ENCODE measurements around the gene HNRNPH1.

The HNRNPH1 gene

GRCh38 chr5:179623906-179624741 is 653 bp upstream of the HNRNPH1 start:
- no peak for DNase-seq (ENCODE audit: low read depth)

GRCh38 chr5:179621551-179622214 is 1.8 kb downstream of the HNRNPH1 start:
- DNase-seq (ENCODE audit: low read depth) = no peak

GRCh38 chr5:179620703-179621350 is 2.6 kb downstream of the HNRNPH1 start:
- DNase-seq (ENCODE audit: low read depth) = no peak

DNA sequence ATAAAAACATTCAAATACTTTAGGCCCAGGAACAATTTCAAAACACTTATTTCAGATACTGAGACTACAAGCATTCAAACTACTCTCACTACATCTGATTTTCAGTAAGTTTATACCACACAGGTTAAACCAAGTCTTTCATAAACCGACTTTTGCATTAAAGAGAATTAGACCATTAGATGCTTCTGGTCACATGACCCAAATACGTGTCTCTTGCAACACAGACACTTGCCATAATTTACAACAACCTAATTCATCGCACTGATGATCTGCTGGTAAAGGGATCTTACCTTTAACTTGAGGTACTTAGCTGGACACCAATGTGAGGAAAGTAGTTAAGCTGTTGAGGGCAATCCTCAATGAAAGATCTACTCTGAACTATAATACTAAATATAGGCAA is 3.2 kb downstream of the HNRNPH1 start:
- DNase-seq (ENCODE audit: low read depth) = no peak

DNA sequence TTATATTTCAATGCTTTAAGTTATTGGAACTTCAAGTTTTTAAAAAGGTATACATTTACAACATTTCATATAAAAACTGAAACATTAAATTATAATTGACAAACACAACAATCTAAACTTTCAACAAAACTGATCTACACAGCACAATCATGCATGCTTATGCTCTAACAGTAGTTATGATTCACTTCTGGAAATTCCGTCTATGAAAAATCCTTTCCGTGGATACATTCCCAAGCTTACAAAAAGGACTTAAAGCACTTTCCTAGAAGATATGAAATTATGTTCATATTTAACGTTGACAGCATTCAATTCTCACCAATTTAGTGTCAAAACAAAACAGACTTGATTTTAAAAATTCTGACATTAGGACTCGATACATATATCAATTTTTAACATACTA is 3.7 kb downstream of the HNRNPH1 start:
- DNase-seq (ENCODE audit: low read depth) = no peak

DNA sequence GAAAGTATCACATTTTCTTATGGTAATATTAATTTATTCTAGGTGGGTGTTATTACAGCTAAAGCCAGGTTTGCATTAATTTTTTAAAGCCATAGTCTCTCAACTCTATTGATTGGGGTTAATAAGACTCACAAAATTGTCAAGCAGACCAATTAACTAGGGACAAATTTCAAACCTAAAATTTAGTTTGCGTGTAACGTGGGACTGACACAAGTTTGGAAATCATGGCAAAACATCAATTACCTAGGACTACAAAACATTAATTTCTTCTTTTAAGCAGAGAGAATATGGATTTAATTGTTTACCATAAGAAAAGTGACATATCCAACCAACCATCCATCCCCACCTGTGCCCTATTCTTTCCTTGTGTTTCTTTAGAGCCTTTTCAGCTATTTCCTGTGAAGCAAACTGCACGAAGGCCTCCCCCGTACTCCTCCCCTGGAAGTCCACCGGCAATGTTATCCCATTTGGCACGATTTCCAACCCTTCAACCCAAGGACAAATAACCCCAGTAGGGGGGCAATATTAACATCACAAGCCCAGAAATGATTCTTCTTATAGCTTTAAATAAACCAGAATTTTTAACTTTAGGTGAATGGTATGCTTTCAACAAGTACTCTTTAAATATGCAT is 4.4 kb downstream of the HNRNPH1 start:
- no peak for DNase-seq (ENCODE audit: low read depth)

DNA sequence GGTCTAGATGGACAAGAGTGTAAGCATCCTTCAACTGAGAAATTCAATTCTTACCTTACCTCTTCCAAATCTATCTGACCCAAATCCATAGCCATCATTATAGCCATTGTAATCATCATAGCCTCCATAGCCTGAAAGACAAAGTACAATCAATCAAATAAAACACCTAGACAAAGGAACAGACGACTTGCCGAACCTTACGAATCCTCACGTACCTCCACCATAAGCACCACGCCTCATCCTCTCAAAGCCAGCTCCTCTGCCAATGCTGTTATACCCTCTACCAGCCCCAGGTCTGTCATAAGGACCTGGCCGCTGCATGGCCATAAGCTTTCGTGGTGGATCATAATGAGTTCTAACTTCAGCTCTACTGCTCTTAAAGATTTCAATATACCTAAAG is 5.5 kb downstream of the HNRNPH1 start:
- DNase-seq (ENCODE audit: low read depth) = no peak

- DNase-seq (ENCODE audit: low read depth) = no peak
Observed at GRCh38 chr5:179616002-179616594, 7.4 kb downstream of the HNRNPH1 start.

DNA sequence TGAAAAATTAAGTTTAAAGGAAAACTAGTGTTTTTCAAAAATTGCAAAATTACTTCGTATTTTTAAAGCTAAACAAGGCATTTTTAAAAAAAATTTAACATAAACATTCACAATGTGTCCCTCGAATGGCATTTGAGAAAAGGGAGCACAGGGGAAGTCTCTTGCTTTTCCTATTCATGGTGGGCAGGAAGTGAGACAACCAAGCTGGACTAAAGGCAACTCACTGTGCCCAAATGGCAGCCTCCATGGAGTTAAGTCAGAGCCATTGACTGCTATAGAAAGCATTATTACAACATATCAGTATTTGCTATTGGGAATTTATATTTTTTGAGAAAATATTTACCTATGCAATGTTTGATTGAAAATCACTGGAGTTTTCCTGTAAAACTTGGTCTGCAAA is 8.3 kb downstream of the HNRNPH1 start:
- no peak for DNase-seq (ENCODE audit: low read depth)

GRCh38 chr5:179614745-179615144 is 8.7 kb downstream of the HNRNPH1 start:
- DNase-seq (ENCODE audit: low read depth) = no peak

DNA sequence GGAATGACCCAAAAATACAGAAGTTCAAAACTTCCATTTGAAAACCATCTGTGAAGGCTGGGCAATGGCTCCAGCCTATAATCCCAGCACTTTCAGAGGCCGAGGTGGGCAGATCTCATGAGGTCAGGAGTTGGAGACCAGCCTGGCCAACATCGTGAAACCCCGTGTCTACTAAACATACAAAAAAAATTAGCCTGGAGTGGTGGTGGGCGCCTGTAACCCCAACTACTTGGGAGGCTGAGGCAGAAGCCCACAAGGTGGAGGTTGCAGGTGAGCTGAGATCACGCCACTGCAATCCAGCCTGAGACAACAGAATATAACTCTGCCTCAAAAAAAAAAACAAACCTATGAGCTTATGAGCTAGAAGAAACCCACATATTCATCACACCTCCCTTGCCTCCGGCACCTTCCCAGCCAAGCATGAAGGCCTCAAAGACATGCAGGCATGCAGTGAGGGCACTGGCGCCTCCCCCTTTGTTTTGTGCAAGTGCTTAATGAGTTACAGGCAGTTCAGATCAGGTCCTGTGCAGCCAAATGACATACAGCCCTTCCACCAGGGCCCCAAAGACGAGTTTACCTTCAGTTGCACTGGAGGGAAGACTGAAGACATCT is 9.9 kb downstream of the HNRNPH1 start:
- no peak for DNase-seq (ENCODE audit: low read depth)

- DNase-seq (ENCODE audit: low read depth) = no peak
Observed at GRCh38 chr5:179612577-179613459, 10.7 kb downstream of the HNRNPH1 start.

GRCh38 chr5:179610903-179611265 is 12.6 kb downstream of the HNRNPH1 start:
- no peak for DNase-seq (ENCODE audit: low read depth)

- DNase-seq (ENCODE audit: low read depth) = no peak
Observed at GRCh38 chr5:179610109-179610902, 13.2 kb downstream of the HNRNPH1 start.

GRCh38 chr5:179609834-179610108 is 13.7 kb downstream of the HNRNPH1 start:
- DNase-seq (ENCODE audit: low read depth) = no peak

- no peak for DNase-seq (ENCODE audit: low read depth)
Observed at GRCh38 chr5:179608131-179608581, 15.3 kb downstream of the HNRNPH1 start.

GRCh38 chr5:179607160-179607931 is 16.1 kb downstream of the HNRNPH1 start:
- no peak for DNase-seq (ENCODE audit: low read depth)

DNA sequence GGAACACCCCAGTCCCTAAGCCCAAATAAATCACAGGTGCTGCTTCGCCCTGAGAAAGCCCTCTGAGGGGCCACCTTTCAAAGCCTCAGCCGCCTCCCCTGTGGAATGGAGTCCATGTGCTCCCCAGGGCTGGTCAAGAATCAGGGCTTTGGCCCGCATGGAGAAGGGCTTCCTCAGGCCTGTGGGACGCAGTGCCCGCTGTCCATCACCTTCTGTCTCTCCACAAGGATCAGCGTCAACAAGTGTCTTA is 16.6 kb downstream of the HNRNPH1 start:
- no peak for DNase-seq (ENCODE audit: low read depth)

DNA sequence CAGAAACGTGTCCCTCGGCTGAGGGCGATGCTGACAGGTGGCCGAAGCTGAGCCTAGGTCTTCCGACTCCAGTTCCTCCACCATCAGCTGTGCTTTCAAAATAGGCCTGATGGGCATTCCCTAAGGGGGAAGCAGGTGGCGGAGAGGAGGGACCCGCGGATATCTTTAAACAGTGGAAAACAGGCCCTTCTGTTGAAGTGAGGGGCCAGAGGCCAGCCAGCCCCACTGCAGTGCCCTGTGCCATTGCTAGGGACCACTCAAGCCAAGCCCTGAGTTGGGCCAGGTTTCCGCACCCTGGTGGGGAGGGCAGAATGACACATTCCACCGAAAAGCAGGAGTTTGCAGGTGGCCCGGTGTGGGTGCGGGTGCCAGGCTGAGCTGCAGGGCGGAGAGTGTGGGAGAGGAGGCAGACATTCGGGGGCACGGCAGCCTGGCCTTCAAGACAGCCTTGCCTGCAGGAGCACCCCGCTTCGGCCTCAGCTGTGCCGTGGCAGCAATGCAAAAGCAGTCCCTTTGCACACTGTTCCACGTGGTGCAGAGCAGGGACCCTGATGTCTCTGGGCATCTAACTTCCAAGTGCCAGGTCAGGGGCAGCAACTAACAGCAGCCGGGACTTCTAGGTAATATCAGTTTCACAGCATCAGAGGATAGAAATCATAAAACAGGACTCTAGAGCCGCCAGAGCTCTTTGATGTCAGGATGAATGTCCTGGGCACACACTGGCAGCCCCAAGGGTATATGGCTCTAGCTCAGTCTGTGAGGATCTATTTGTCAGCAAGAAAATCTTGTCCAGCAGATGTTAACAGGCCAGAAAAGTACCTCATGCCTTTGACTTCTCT is 17.2 kb downstream of the HNRNPH1 start:
- DNase-seq (ENCODE audit: low read depth) = no peak

All from CMK (cell line).